K562 (cell line): ENCODE data around the gene ANTKMT. TPM values are rescaled to one million over a fixed set of nuclear protein-coding genes. Genes with fewer than 3 reads are reported as not detected.
A peak's percentile ranks its signal among the peaks of the same experiment; 100 is the strongest.

Experiments
- ATAC-seq: fragments of 200-7000 bp; cut with Tn5 transposase; 3 replicates; pipeline ENCODE4 v1.9.1; 2020; ENCODE audit warnings: moderate library complexity
- BruUV-seq: library from RNA; stranded (reverse); fragments of 400-500 nt; replicated peaks from 2 replicates; lab custom pipeline; 2021; lab: Mats Ljungman, UMichigan
- CTCF ChIA-PET: fragments of 300-600 bp; formaldehyde crosslinking; extraction: SDS; loops from one replicate; lab custom pipeline; 2021; ENCODE audit warnings: low intra/inter-chr PET ratio; lab: Yijun Ruan, JAX
- POLR2A ChIA-PET: fragments of 300-600, 350-650 bp; sonication (Branson Sonifier 250); formaldehyde crosslinking; extraction: SDS; loops from one replicate; lab custom pipeline; 2021; ENCODE audit warnings: antibody characterized with exemption, inconsistent platforms; lab: Yijun Ruan, JAX
- DNase-seq, 4 experiments: peaks; one replicate each; pipeline versions ENCODE4 v3.0.0 to v3.0.0-alpha.2; 2011 to 2018; ENCODE audit warnings: low spot score in 3 of 4, mixed read lengths in 3 of 4; ENCODE audit errors: extremely low read depth in 1 of 4
- FAIRE-seq: peaks from 2 replicates; lab custom pipeline; 2011; peaks lifted over from hg19 to GRCh38; lab: Jason Lieb, UNC
- H2AFZ ChIP-seq: 2 replicates; pipeline ENCODE4 v1.6.0; 2011; ENCODE audit warnings: low read depth, low read length, control low read depth, inconsistent platforms
- H3K27ac ChIP-seq: fragments of 200-600 bp; 3 replicates; pipeline ENCODE4 v1.8.0; 2011; ENCODE audit warnings: low read depth, mild to moderate bottlenecking, control low read depth, inconsistent platforms, low read length, moderate library complexity, mixed read lengths; ENCODE audit errors: extremely low read depth
- H3K27me3 ChIP-seq, 2 experiments: fragments of 300-600 bp in 1 of 2; 2 replicates in 1 of 2; 3 replicates in 1 of 2; pipeline versions ENCODE4 v1.6.0 to v1.8.0; 2011; ENCODE audit warnings: inconsistent platforms in 2 of 2, low read length in 2 of 2, mild to moderate bottlenecking in 1 of 2, mixed read lengths in 1 of 2, moderate library complexity in 1 of 2; ENCODE audit not compliant: control insufficient read depth in 2 of 2, insufficient read depth in 2 of 2
- H3K36me3 ChIP-seq: fragments of 300-600 bp; 3 replicates; pipeline ENCODE4 v1.8.0; 2011; ENCODE audit warnings: mild to moderate bottlenecking, low read length, inconsistent platforms; ENCODE audit not compliant: control insufficient read depth, insufficient read depth
- H3K4me1 ChIP-seq, 2 experiments: fragments of 200-600 bp in 1 of 2; replicated peaks in 1 of 2; 2 replicates in 1 of 2; 3 replicates in 1 of 2; pipeline versions ENCODE4 v1.5.1 to v1.8.0; 2011; ENCODE audit warnings: inconsistent platforms in 2 of 2, low read length in 2 of 2, mild to moderate bottlenecking in 1 of 2, mixed read lengths in 1 of 2, moderate library complexity in 1 of 2; ENCODE audit not compliant: control insufficient read depth in 2 of 2, insufficient read depth in 2 of 2
- H3K4me2 ChIP-seq: 2 replicates; pipeline ENCODE4 v1.6.1; 2011; ENCODE audit warnings: low read length, control low read depth, inconsistent platforms, mixed read lengths; ENCODE audit not compliant: insufficient read depth
- H3K4me3 ChIP-seq: fragments of 200-600 bp; sonication (generic), shearing (Covaris generic); 2 replicates; pipeline ENCODE4 v1.5.1; 2016; ENCODE audit warnings: control low read depth, inconsistent platforms
- H3K79me2 ChIP-seq: fragments of 200-600 bp; 3 replicates; pipeline ENCODE4 v1.8.0; 2011; ENCODE audit warnings: low read length, inconsistent platforms; ENCODE audit not compliant: control insufficient read depth, insufficient read depth
- H3K9ac ChIP-seq, 2 experiments: 2 replicates each; pipeline versions ENCODE4 v1.6.0 to v1.6.1; 2011; ENCODE audit warnings: low read depth in 2 of 2, low read length in 2 of 2, control low read depth in 1 of 2, inconsistent platforms in 1 of 2, mild to moderate bottlenecking in 1 of 2, mixed read lengths in 1 of 2; ENCODE audit not compliant: insufficient read depth in 1 of 2
- H3K9me1 ChIP-seq: one replicate; pipeline ENCODE4 v1.6.0; 2011; ENCODE audit warnings: inconsistent platforms, mild to moderate bottlenecking, low read length, moderate library complexity; ENCODE audit not compliant: control insufficient read depth, insufficient read depth
- H3K9me3 ChIP-seq: replicated peaks from 2 replicates; pipeline ENCODE4 v1.5.1; 2011; ENCODE audit warnings: low read depth, low read length, inconsistent platforms; ENCODE audit not compliant: control insufficient read depth, insufficient read depth
- H4K20me1 ChIP-seq: replicated peaks from 2 replicates; pipeline ENCODE4 v1.6.1; 2011; ENCODE audit warnings: low read length, inconsistent platforms, mixed read lengths; ENCODE audit not compliant: control insufficient read depth, insufficient read depth
- CREM ChIP-seq: IDR thresholded peaks from 2 replicates; pipeline ENCODE4 v1.6.1; 2014; ENCODE audit warnings: antibody characterized with exemption, low read depth
- MAZ ChIP-seq, 2 experiments: fragments of 450-650 bp in 1 of 2; sonication (generic) in 1 of 2; formaldehyde crosslinking; IDR thresholded peaks in 1 of 2; conservative IDR thresholded peaks in 1 of 2; 2 replicates each; pipeline versions ENCODE4 v1.4.0 to v1.5.0; 2020; ENCODE audit warnings: mild to moderate bottlenecking in 1 of 2, missing genetic modification reagents in 1 of 2
- MTA3 ChIP-seq: fragments of 450-650 bp; formaldehyde crosslinking; IDR thresholded peaks from 2 replicates; pipeline ENCODE4 v1.6.1; 2017; ENCODE audit warnings: mild to moderate bottlenecking, borderline replicate concordance
- NR2F6 ChIP-seq: fragments of 450-650 bp; formaldehyde crosslinking; IDR thresholded peaks from 2 replicates; pipeline ENCODE4 v1.4.0; 2020; ENCODE audit warnings: mild to moderate bottlenecking
- PCBP1 ChIP-seq: fragments of 200-400 bp; formaldehyde crosslinking; IDR thresholded peaks from 2 replicates; pipeline ENCODE4 v1.6.1; 2018; ENCODE audit warnings: mild to moderate bottlenecking, low read depth, low read length; ENCODE audit not compliant: poor library complexity, severe bottlenecking
- RBBP5 ChIP-seq: fragments of 200-600 bp; sonication (generic); IDR thresholded peaks from 2 replicates; pipeline ENCODE4 v1.6.1; 2012; ENCODE audit warnings: borderline replicate concordance, mild to moderate bottlenecking, low read length, control low read depth, inconsistent platforms; ENCODE audit not compliant: insufficient read depth, poor library complexity, severe bottlenecking
- SNRNP70 ChIP-seq: fragments of 200-400 bp; formaldehyde crosslinking; optimal IDR thresholded peaks from 2 replicates; pipeline ENCODE3; 2017; ENCODE audit warnings: low read depth, low read length
- SP2 ChIP-seq: IDR thresholded peaks from 2 replicates; pipeline ENCODE4 v1.6.1; 2011; ENCODE audit warnings: mild to moderate bottlenecking, low read depth, low read length, moderate library complexity; ENCODE audit not compliant: poor library complexity, severe bottlenecking; ENCODE audit errors: extremely low read depth
- ZBTB33 ChIP-seq: sonication (generic); formaldehyde crosslinking; IDR thresholded peaks from 2 replicates; pipeline ENCODE4 v1.8.1; 2023; ENCODE audit warnings: mild to moderate bottlenecking, missing genetic modification reagents
- ZBTB7A ChIP-seq: IDR thresholded peaks from 2 replicates; pipeline ENCODE4 v1.6.1; 2011; ENCODE audit warnings: low read depth, mild to moderate bottlenecking, low read length, moderate library complexity, borderline replicate concordance; ENCODE audit not compliant: control insufficient read depth
- ZSCAN29 ChIP-seq: fragments of 450-650 bp; IDR thresholded peaks from 2 replicates; pipeline ENCODE4 v1.6.1; 2017
- WGBS: fragments of 100-300 bp; shearing (Covaris generic); methylation state at CpG from one replicate; pipeline ENCODE4 v1.1.6; 2016; ENCODE audit warnings: low coverage, mixed read lengths; ENCODE audit not compliant: insufficient coverage; ENCODE audit errors: missing lambda C conversion rate; 5-methylcytosine and 5-hydroxymethylcytosine counted together
- in situ Hi-C: fragments of 300-500 bp; cut with MboI; formaldehyde crosslinking; loops from 4 replicates; pipeline ENCODE4 v1.15.0; 2018; ENCODE audit warnings: inconsistent platforms, mixed read lengths
- intact Hi-C: fragments of 100-400 bp; cut with micrococcal nuclease; formaldehyde crosslinking; loops from 2 replicates; pipeline ENCODE4 v1.14.2; 2022
- polyA plus RNA-seq, 8 experiments: library from polyadenylated mRNA; depleted of rRNA in 4 of 8; stranded (reverse) in 5 of 8; unstranded in 3 of 8; fragments of >200 nt; fragmentation: Nextera tagmentation in 2 of 8; fragmentation: Illumina TruSeq in 1 of 8; extraction: Ambion mirVana in 2 of 8; extraction: Trizol in 1 of 8; gene quantifications; 2 replicates each; pipeline versions ENCODE4 v1.2.1 to v1.2.3, GENCODE V29; 2011 to 2014; ENCODE audit warnings: inconsistent platforms in 1 of 8, missing spikeins in 1 of 8
- total RNA-seq, 7 experiments: library from RNA; depleted of rRNA in 6 of 7; stranded (reverse); fragments of >200 nt in 6 of 7; fragmentation: Illumina TruSeq in 2 of 7; extraction: Trizol in 2 of 7; gene quantifications; 2 replicates each; pipeline versions ENCODE4 v1.2.1 to v1.2.3, GENCODE V29; 2011 to 2021; ENCODE audit warnings: low replicate concordance in 1 of 7
- TF ChIP-seq, protein P1 (sequence below), 2 experiments: IDR thresholded peaks; 2 replicates each; pipeline ENCODE4 v1.6.1; 2011; ENCODE audit warnings: borderline replicate concordance in 1 of 2, control low read depth in 1 of 2, low read depth in 1 of 2, low read length in 1 of 2, mild to moderate bottlenecking in 1 of 2, mixed read lengths in 1 of 2, moderate library complexity in 1 of 2; ENCODE audit not compliant: insufficient read depth in 1 of 2, insufficient read length in 1 of 2, poor library complexity in 1 of 2, severe bottlenecking in 1 of 2; ENCODE audit errors: extremely low read depth in 1 of 2

The ANTKMT gene
- total and polyA plus RNA-seq, 9 of the 15 experiments (the other 6 are each of a cell fraction or from before 2014, with no cell fraction given), result 0.58 to 217 (median 19.1) TPM

DNA sequence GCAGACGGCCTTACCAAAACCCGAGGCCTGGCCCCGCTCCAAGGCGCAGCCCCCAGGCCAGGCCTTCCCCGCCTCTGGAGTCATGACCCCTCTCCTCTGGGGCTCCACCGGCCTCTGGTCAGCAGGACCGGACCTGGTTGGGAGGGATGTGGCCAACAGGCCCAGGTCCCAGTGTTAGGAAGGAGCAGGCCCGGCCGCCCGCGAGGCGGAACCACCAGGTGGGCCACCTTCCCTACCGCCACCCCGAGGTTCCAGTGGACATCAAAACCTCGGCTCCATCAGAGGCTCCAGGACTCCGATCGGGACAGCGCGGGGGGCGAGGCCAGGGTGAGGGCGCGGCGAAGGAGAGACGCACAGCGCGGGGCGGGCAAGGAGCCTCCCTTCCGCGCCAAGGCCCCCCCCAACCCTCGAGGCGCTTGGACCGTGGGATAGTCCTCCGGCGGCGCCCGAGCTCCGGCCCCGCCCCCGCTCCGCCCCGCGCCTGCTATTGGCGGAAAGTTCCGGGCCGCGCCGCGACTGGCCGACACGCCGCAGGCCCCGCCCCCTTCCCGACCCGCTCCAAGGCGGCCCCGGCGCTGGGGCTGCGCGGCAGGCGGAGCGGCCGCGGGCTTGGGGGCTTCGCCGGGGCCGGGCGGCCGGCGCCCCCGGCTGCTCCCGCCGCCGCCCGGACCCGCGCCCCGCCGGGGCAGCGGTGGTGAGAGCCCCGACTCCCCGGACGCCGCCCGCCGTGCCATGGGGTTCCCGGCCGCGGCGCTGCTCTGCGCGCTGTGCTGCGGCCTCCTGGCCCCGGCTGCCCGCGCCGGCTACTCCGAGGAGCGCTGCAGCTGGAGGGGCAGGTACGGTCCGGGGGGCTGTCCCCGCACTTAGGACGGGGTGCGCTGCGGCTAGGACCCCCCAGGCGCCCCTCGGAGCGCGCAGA lies 6.1 kb upstream of the ANTKMT start, which contains the start of gene METRN:
Gene METRN (plus strand): TSS at position 561 of the 919 bp plus-strand sequence. CDS start 172 bp downstream, at position 733.
- H3K4me2 ChIP-seq, result peak within 1 kb of the TSS; percentile 77
- no TSS peak for BruUV-seq
- peak within 1 kb of the TSS; percentile 35; the same call in 2 of the 3 replicates for H3K27ac ChIP-seq
- 7% methylated on average over 88 of the region's 108 CpGs for WGBS
- peak within 1 kb of the TSS; percentile 68 for H3K4me3 ChIP-seq
- in situ Hi-C loops (loop anchor here (5.0 to 10.0 kb wide), 2 partner anchors 72 to 340 kb away; partner anchors contain the start of genes CHTF18 and RPUSD1), intact Hi-C loops (loop anchor here (2.0 to 5.0 kb wide), 2 partner anchors 14 to 92 kb away; no protein-coding TSS in a partner anchor)
- no peaks in the 10 kb centered on the region for H3K27me3 ChIP-seq
- H3K9me3 ChIP-seq, result no peaks in the 10 kb centered on the region
- CTCF ChIA-PET, result interaction anchor here (0.9 to 1.3 kb wide), 2 partner anchors 26 to 71 kb away, joined by 3 to 9 read pairs; partner anchors contain the start of gene CIAO3
- peaks cover 3% of the 10 kb centered on the region for H3K9me1 ChIP-seq
- peak; percentile 60 for FAIRE-seq
- peaks cover 20% of the 10 kb centered on the region for H3K79me2 ChIP-seq
- DNase-seq, result peak; percentile 87 to 95 (median 91)
- peaks cover 7% of the 10 kb centered on the region; the same call in 1 of the 2 replicates for H4K20me1 ChIP-seq
- peak within 1 kb of the TSS; percentile 42 to 92; a peak in 3 of 4 replicates for H3K9ac ChIP-seq
- peaks cover 19% of the 10 kb centered on the region; the same call in 2 of the 3 replicates for H3K36me3 ChIP-seq
- peak within 1 kb of the TSS; percentile 75 for H2AFZ ChIP-seq
- peak; percentile 84 for ATAC-seq
- H3K4me1 ChIP-seq, result peaks cover 12 to 85% of the 10 kb centered on the region in 2 experiments; a peak in 4 of 5 replicates
- POLR2A ChIA-PET, result interaction anchor here (0.6 to 1.7 kb wide), 8 partner anchors 11 to 345 kb away, joined by 3 to 5 read pairs (median 4); partner anchors contain the start of genes CCDC78 and WDR24
- TF ChIP-seq PCBP1 (peak; percentile 60), ZBTB33 (CRISPR knock-in tag) (peak; percentile 95), ZBTB7A (peak; percentile 31; the same call in 1 of the 2 replicates), SNRNP70 (no peak), MAZ (CRISPR knock-in tag; conservative IDR thresholded peaks at IDR 0.05 in 1 of 2, IDR thresholded peaks at IDR 0.05 in 1 of 2) (peak; percentile 11 to 13; a peak in 2 of 4 replicates), RBBP5 (peak; percentile 52), MTA3 (0 out of 2 replicates have a peak, but pooled peaks have one; percentile 15), SP2 (peak; percentile 41), CREM (0 out of 2 replicates have a peak, but pooled peaks have one; percentile 6), ZSCAN29 (no peak), NR2F6 (CRISPR knock-in tag) (no peak)
- TF ChIP-seq, protein P1, sequence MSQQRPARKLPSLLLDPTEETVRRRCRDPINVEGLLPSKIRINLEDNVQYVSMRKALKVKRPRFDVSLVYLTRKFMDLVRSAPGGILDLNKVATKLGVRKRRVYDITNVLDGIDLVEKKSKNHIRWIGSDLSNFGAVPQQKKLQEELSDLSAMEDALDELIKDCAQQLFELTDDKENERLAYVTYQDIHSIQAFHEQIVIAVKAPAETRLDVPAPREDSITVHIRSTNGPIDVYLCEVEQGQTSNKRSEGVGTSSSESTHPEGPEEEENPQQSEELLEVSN (IDR thresholded peaks at IDR 0.05; ENCODE audit: borderline replicate concordance in 1 of 2, extremely low read depth in 1 of 2, insufficient read depth in 1 of 2, insufficient read length in 1 of 2, low read depth in 1 of 2, low read length in 1 of 2, poor library complexity in 1 of 2, severe bottlenecking in 1 of 2), result peak; percentile 84 to 91
